Fibroblast of mammary gland (primary cell): ENCODE data around the gene EFNA5.

Source experiments
- DNase-seq: peaks from one replicate; pipeline ENCODE4 v3.0.0-alpha.2; 2010; ENCODE audit warnings: low read depth
- H3K4me3 ChIP-seq: 2 replicates; pipeline ENCODE4 v1.5.1; 2011; ENCODE audit warnings: low read depth, mild to moderate bottlenecking, low read length, moderate library complexity; ENCODE audit not compliant: control insufficient read depth
- CTCF ChIP-seq: conservative IDR thresholded peaks from 2 replicates; pipeline ENCODE4 v1.5.1; 2011; ENCODE audit warnings: low read depth, low read length, inconsistent platforms; ENCODE audit not compliant: control insufficient read depth, insufficient read depth

Gene EFNA5

GRCh38 chr5:107531308-107531707, 139.4 kb downstream of the EFNA5 start:
- TF ChIP-seq CTCF = no peak
- H3K4me3 ChIP-seq = no peak overlapping the region
- no peak for DNase-seq

- H3K4me3 ChIP-seq = no peak overlapping the region
- no peak for DNase-seq
- TF ChIP-seq CTCF = no peak
Observed at GRCh38 chr5:107529618-107530017, 141.1 kb downstream of the EFNA5 start.

- no peak for TF ChIP-seq CTCF
- DNase-seq = no peak
- no peak overlapping the region for H3K4me3 ChIP-seq
Observed at GRCh38 chr5:107526270-107526937, 144.3 kb downstream of the EFNA5 start.

- DNase-seq = no peak
- no peak for TF ChIP-seq CTCF
- no peak overlapping the region for H3K4me3 ChIP-seq
Observed at GRCh38 chr5:107524111-107524510, 146.6 kb downstream of the EFNA5 start.

GRCh38 chr5:107523029-107523680, 147.6 kb downstream of the EFNA5 start:
- H3K4me3 ChIP-seq = no peak overlapping the region
- no peak for DNase-seq
- TF ChIP-seq CTCF = no peak

- no peak for DNase-seq
- no peak overlapping the region for H3K4me3 ChIP-seq
- no peak for TF ChIP-seq CTCF
Observed at GRCh38 chr5:107522456-107522855, 148.3 kb downstream of the EFNA5 start.
